ENCODE results near the gene FBXL17. TPM values are rescaled to one million over a fixed set of nuclear protein-coding genes. Genes with fewer than 3 reads are reported as not detected.

The FBXL17 gene
- total RNA-seq, 1 experiment from 2014 or later, result 3.5 TPM

DNA sequence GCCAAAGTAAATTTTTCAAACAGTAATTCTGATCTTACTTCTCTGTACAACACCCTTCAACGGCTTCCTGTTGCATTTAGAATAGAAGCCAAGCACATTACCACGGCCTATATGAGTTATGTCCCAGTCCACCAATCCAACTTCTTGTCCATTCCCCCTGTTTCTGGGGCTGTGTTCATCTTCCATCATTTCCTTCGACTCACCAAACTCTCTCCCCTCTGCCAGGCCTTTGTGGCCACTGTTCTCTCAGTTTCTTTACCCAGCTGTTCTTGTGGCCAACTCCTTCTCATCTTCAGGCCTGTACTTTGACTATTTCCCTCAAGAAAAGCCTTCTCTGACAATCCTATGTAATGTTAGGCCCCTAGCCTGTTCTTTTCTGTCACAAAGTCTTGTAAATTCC is 451.8 kb downstream of the FBXL17 start (continued):
- TF ChIP-seq, protein P1, sequence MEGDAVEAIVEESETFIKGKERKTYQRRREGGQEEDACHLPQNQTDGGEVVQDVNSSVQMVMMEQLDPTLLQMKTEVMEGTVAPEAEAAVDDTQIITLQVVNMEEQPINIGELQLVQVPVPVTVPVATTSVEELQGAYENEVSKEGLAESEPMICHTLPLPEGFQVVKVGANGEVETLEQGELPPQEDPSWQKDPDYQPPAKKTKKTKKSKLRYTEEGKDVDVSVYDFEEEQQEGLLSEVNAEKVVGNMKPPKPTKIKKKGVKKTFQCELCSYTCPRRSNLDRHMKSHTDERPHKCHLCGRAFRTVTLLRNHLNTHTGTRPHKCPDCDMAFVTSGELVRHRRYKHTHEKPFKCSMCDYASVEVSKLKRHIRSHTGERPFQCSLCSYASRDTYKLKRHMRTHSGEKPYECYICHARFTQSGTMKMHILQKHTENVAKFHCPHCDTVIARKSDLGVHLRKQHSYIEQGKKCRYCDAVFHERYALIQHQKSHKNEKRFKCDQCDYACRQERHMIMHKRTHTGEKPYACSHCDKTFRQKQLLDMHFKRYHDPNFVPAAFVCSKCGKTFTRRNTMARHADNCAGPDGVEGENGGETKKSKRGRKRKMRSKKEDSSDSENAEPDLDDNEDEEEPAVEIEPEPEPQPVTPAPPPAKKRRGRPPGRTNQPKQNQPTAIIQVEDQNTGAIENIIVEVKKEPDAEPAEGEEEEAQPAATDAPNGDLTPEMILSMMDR (IDR thresholded peaks at IDR 0.05), result no peak

DNA sequence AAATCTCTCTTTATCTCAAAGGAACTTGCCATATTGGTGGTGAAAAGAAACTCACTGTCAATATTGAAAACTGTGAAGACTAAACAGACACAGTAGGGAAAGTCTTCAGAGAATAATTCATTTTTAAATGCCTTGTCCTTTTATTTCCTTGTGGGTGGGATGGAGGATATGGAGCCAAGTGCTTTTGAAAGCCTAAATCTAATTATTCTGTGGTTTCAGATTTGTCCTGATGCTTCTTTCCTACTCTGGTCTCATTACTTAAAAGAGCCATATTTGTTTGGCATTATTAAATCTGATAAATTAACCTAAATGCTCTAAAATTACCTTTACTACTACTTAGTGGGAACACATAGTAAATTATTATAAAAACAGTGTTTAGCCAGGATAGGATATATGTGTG is 452.8 kb downstream of the FBXL17 start:
- TF ChIP-seq, protein P2, sequence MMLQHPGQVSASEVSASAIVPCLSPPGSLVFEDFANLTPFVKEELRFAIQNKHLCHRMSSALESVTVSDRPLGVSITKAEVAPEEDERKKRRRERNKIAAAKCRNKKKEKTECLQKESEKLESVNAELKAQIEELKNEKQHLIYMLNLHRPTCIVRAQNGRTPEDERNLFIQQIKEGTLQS (CRISPR knock-in tag; conservative IDR thresholded peaks at IDR 0.05), result no peak
- TF ChIP-seq, protein P3, sequence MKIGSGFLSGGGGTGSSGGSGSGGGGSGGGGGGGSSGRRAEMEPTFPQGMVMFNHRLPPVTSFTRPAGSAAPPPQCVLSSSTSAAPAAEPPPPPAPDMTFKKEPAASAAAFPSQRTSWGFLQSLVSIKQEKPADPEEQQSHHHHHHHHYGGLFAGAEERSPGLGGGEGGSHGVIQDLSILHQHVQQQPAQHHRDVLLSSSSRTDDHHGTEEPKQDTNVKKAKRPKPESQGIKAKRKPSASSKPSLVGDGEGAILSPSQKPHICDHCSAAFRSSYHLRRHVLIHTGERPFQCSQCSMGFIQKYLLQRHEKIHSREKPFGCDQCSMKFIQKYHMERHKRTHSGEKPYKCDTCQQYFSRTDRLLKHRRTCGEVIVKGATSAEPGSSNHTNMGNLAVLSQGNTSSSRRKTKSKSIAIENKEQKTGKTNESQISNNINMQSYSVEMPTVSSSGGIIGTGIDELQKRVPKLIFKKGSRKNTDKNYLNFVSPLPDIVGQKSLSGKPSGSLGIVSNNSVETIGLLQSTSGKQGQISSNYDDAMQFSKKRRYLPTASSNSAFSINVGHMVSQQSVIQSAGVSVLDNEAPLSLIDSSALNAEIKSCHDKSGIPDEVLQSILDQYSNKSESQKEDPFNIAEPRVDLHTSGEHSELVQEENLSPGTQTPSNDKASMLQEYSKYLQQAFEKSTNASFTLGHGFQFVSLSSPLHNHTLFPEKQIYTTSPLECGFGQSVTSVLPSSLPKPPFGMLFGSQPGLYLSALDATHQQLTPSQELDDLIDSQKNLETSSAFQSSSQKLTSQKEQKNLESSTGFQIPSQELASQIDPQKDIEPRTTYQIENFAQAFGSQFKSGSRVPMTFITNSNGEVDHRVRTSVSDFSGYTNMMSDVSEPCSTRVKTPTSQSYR (CRISPR knock-in tag; IDR thresholded peaks at IDR 0.05), result no peak
- no peak for TF ChIP-seq KAT7 (CRISPR knock-in tag; IDR thresholded peaks at IDR 0.05; ENCODE audit: borderline replicate concordance)
- TF ChIP-seq, protein P4, sequence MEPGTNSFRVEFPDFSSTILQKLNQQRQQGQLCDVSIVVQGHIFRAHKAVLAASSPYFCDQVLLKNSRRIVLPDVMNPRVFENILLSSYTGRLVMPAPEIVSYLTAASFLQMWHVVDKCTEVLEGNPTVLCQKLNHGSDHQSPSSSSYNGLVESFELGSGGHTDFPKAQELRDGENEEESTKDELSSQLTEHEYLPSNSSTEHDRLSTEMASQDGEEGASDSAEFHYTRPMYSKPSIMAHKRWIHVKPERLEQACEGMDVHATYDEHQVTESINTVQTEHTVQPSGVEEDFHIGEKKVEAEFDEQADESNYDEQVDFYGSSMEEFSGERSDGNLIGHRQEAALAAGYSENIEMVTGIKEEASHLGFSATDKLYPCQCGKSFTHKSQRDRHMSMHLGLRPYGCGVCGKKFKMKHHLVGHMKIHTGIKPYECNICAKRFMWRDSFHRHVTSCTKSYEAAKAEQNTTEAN (CRISPR knock-in tag; IDR thresholded peaks at IDR 0.05), result no peak
- peaks cover 25% of the 10 kb centered on the region for H3K4me1 Mint-ChIP-seq

DNA sequence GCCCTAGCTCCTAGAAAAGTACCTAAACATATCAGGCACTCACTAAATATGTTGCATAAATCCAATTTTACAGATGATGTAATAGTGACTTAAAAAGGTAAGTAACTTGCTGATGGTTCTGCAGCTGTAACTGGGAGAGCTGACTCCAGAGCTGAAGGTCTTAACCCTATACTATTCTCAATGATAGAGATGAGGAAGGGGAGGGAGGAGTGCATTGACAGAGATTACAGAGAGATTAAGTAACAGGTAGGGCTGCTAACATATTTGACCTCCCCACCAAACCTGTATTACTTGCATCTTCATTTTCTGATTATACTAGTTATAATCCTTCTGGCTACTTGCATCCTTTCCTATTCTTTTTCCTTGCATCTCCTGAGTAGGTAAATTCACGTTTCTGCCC is 455.8 kb downstream of the FBXL17 start:
- no peaks in the 10 kb centered on the region for H3K9me3 Mint-ChIP-seq
- no peak overlapping the region for H3K4me3 Mint-ChIP-seq
- peaks cover 9% of the 10 kb centered on the region; the same call in 1 of the 2 replicates for H3K4me1 Mint-ChIP-seq
- ChIA-PET CTCF (no interaction called here), POLR2A (no interaction called here)
- ATAC-seq (peak; percentile 57; the same call in 1 of the 2 replicates), DNase-seq (ENCODE audit: low spot score) (no peak)
- TF ChIP-seq, protein P2 (CRISPR knock-in tag; conservative IDR thresholded peaks at IDR 0.05), result no peak
- TF ChIP-seq ZNF416 (CRISPR knock-in tag; IDR thresholded peaks at IDR 0.05) (no peak), ZNF138 (CRISPR knock-in tag; conservative IDR thresholded peaks at IDR 0.05) (no peak), ZNF219 (CRISPR knock-in tag; IDR thresholded peaks at IDR 0.05; ENCODE audit: borderline replicate concordance) (no peak), NR1H2 (CRISPR knock-in tag; IDR thresholded peaks at IDR 0.05) (no peak), CREM (CRISPR knock-in tag; IDR thresholded peaks at IDR 0.05) (no peak)
- TF ChIP-seq, protein P5, sequence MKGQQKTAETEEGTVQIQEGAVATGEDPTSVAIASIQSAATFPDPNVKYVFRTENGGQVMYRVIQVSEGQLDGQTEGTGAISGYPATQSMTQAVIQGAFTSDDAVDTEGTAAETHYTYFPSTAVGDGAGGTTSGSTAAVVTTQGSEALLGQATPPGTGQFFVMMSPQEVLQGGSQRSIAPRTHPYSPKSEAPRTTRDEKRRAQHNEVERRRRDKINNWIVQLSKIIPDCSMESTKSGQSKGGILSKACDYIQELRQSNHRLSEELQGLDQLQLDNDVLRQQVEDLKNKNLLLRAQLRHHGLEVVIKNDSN (CRISPR knock-in tag; IDR thresholded peaks at IDR 0.05), result no peak
- TF ChIP-seq, protein P6, sequence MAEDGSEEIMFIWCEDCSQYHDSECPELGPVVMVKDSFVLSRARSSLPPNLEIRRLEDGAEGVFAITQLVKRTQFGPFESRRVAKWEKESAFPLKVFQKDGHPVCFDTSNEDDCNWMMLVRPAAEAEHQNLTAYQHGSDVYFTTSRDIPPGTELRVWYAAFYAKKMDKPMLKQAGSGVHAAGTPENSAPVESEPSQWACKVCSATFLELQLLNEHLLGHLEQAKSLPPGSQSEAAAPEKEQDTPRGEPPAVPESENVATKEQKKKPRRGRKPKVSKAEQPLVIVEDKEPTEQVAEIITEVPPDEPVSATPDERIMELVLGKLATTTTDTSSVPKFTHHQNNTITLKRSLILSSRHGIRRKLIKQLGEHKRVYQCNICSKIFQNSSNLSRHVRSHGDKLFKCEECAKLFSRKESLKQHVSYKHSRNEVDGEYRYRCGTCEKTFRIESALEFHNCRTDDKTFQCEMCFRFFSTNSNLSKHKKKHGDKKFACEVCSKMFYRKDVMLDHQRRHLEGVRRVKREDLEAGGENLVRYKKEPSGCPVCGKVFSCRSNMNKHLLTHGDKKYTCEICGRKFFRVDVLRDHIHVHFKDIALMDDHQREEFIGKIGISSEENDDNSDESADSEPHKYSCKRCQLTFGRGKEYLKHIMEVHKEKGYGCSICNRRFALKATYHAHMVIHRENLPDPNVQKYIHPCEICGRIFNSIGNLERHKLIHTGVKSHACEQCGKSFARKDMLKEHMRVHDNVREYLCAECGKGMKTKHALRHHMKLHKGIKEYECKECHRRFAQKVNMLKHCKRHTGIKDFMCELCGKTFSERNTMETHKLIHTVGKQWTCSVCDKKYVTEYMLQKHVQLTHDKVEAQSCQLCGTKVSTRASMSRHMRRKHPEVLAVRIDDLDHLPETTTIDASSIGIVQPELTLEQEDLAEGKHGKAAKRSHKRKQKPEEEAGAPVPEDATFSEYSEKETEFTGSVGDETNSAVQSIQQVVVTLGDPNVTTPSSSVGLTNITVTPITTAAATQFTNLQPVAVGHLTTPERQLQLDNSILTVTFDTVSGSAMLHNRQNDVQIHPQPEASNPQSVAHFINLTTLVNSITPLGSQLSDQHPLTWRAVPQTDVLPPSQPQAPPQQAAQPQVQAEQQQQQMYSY (CRISPR knock-in tag; IDR thresholded peaks at IDR 0.05), result no peak
- TF ChIP-seq, protein P7, sequence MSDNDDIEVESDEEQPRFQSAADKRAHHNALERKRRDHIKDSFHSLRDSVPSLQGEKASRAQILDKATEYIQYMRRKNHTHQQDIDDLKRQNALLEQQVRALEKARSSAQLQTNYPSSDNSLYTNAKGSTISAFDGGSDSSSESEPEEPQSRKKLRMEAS (CRISPR knock-in tag; IDR thresholded peaks at IDR 0.05), result no peak
- TF ChIP-seq, protein P8, sequence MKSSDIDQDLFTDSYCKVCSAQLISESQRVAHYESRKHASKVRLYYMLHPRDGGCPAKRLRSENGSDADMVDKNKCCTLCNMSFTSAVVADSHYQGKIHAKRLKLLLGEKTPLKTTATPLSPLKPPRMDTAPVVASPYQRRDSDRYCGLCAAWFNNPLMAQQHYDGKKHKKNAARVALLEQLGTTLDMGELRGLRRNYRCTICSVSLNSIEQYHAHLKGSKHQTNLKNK (CRISPR knock-in tag; IDR thresholded peaks at IDR 0.05), result no peak
- H3K36me3 Mint-ChIP-seq, result no peaks in the 10 kb centered on the region
- no peak overlapping the region for H3K27ac Mint-ChIP-seq
- H3K27me3 Mint-ChIP-seq (ENCODE audit: low read depth), result no peaks in the 10 kb centered on the region

More for the DNA sequence above, 452.8 kb downstream of the FBXL17 start:
- ATAC-seq (no peak), DNase-seq (ENCODE audit: low spot score) (no peak)
- Mint-ChIP-seq H3K4me3 (no peak overlapping the region), H3K36me3 (no peaks in the 10 kb centered on the region), H3K27ac (no peak overlapping the region), H3K27me3 (ENCODE audit: low read depth) (no peaks in the 10 kb centered on the region), H3K9me3 (no peaks in the 10 kb centered on the region)
- ChIA-PET POLR2A (no interaction called here), CTCF (no interaction called here)

Measured in WTC11 (cell line).